Measurements from ENCODE around the gene PHACTR1. TPM values are rescaled to one million over a fixed set of nuclear protein-coding genes. Genes with fewer than 3 reads are reported as not detected.

Gene PHACTR1
- polyA plus RNA-seq, 1 donor: 20.1 TPM

DNA sequence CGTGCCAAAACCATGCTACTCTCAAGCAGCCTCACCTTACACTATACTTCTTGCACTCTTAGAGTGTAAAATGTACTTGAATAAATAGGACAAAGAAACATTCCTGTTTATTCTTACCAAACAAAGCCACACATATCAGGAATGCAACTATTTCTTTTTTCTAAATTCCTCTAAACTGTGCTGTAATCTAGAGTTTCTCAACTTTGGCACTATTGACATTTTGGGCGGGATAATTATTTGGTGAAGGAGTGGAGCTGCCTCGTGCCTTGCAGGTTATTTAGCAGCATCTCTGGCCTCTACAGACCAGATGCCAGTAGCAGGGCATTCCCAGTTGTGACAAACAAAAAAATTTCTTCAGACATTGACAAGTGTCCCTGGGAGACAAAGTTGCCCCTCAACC is 86.9 kb downstream of the PHACTR1 start:
- no peak for DNase-seq

DNA sequence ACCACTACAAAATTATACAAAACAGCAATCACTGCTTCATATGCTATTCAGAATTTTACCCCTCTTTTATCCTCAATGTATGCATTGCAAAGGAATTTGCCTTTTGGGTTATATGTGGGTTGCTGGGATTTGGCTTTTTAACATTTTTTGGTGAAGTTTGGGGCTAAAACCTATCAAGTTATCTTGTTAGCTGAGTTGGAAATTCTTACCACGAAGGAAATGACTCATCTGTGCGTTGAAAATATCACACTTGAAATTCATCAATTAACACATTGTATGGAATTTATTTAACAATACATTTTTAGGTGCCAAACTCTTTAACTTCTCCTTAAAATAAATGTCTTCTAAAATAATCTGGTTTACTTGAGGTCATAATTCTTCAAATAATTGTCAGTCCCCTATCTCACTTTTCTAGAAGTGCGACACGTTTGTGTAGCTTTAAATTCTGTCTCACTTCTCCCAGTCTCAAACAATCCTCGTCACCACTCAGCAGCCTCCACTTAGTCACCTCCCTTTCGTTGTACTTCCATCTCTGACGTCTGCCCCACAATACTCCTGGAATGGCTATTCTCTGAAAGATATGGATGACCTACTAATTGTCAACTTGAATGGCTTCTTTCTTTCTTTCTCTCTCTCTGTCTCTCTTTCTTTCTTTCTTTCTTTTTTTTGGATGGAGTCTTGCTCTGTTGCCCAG is 88.5 kb downstream of the PHACTR1 start:
- no peak for DNase-seq

DNA sequence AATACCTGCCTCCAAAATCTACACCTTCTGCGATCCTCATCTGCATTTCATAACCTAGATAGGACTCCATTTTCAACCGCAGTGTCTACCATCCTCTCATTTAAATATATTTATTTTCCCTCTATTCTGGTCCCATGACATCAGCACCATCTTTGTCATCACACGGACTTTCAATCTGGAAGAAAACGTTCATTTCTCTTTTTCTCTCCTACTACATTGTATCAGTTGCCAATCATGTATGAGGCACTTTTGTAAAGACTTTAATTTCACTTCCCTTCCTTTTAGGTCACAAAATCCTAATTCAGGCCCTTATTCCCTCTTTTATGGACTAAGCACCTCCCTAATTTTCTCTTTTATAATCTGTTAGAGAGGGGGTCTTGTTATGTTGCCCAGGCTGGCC is 89.6 kb downstream of the PHACTR1 start:
- no peak for DNase-seq

GRCh38 chr6:12806796-12807195 is 90.2 kb downstream of the PHACTR1 start:
- DNase-seq: no peak

DNA sequence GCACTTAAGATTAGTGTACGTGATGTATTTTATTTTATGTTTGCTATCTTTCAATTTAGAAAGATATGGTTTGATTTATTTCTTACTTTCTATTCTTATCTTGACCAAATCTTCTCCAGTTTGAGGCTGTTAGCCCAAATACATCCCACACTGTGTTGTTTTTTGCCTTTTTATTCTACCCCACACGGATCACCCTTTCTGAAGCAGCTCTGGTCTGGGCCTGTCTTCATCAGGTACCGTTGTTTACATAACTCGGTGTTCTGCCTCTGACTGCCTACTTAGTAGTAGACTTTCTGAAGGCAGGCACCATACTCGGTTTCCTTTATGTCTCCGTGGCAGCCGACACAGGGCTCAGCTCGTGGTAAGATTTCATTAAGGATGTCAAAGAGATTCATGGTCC is 95.0 kb downstream of the PHACTR1 start:
- no peak for DNase-seq

DNA sequence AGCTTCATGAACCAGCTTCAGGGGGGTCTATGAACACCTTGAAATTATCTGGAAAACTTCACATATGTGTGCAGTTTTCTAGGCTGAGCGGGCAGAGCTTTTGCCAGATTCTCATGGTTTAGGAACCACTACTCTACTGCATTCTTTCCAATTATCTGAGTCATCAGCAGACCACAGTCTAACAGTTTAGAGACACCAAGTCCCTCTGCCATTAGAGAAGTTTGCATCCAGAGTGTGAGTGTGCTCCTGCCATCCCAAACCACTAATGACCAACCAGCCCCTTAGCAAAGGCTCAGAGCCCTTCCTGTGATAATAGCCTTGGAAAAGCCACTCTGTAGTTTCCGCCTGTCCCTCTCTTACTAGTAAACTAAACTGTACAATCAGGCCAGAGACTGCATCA is 96.8 kb downstream of the PHACTR1 start:
- no peak for DNase-seq

DNA sequence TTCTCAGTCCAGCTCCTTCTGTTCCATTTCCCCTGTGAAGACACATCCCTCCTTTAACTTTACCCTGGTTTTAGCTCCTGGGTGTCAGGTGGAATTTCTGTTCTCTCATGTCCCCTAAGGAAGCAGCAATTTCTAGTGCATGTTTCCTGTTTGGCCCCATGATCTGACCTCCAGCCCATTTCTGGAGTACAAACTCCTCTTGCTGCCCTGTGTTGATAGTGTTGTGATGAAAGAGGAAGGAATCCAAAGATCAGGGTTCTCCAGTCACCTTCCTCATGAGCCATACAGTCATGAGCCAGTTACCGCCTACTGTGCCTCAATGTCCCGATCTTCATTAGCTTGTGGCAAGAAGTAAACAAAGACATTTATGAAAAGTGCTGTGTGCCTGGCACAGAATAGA is 97.4 kb downstream of the PHACTR1 start:
- no peak for DNase-seq

GRCh38 chr6:12815089-12815488 is 98.5 kb downstream of the PHACTR1 start:
- no peak for DNase-seq

DNA sequence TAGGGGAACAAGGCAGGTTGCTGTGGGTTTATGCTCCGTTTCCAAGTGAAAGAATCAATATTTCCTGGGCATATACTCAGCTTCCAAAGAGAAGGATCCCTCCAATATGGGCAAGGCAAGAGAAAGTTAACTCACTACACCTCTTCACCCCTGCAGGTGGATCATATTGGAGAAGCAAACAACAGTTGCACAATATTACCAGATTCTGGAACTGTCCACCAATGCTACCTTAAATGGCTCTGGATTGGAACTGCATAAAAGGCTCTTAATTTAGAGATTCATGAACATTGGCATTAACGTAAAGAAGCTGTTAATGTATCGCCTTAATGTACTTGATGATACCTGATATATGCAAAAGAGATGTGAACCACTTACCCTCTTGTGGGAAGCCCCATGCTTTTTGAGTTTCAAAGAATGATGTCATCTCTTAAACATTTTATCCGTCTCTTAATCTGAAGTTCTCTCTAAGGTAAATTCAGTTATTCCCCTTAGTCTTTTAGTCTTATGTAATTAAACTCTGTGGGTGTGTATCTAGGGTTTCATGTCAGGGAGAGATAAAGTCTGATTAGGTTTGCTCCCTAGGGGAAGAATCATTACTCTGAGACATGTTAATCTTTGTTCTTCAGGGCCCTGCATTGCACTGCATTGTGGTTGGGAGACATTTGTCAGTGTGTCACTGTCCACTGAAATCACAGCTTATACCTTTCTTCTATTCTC is 99.5 kb downstream of the PHACTR1 start:
- no peak for DNase-seq

DNA sequence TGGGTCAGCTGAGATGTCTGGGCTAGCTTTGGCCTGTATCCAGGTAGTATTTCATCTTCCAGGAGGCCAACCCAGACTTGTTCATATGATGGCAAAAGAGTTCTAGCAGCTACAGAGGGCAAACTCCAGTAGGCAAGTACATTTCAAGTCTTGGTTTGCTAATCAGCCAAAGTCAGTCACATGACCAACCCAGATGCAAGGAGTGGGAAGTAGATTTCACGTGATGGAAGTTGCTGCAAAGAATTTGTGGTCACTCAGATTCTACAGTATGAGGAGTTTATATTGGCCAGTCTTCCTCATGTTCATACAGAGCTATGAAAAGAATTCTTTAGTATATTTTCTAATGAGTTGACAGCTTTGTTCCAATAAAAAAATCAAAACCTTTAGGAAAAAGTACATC is 101.8 kb downstream of the PHACTR1 start:
- no peak for DNase-seq

DNA sequence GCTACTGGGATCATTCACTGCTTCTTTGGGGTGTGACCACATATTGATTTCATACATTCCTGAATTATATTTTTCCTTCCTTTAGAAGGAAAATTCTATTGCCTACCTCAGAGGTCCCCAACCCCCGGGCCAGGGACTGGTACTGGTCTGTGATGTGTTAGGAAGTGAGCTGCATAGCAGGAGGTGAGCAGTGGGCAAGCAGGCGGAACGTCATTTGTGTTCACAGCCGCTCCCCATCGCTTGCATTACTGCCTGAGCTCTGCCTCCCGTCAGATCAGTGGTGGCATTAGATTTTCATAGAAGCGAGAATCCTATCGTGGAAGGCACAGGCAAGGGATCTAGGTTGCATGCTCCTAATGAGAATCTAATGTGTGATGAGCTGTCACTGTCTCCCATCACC is 107.3 kb downstream of the PHACTR1 start:
- no peak for DNase-seq

- no peak for DNase-seq
Observed at GRCh38 chr6:12826584-12826983, 110.0 kb downstream of the PHACTR1 start.

DNA sequence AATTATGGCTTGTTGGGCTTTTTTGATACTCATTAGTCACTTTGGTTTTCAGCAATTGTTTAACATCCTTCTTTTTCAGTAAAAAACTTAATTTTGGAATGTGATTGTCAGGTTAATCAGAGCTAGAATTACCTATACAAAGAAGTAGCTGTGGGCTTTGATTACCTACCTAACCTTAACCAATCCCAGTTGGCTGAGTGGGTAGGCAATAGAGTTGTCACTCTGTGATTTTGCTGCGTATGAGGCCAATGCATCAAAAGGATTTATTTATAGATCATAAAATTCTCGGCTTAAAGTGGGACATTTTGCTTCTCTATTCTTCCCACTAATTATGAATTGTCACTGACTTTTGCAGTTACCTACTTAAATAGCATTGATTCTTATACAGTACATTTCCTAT is 111.4 kb downstream of the PHACTR1 start:
- no peak for DNase-seq

- no peak for DNase-seq
Observed at GRCh38 chr6:12832226-12832735, 115.7 kb downstream of the PHACTR1 start.

- DNase-seq: no peak
Observed at GRCh38 chr6:12836009-12836408, 119.4 kb downstream of the PHACTR1 start.

DNA sequence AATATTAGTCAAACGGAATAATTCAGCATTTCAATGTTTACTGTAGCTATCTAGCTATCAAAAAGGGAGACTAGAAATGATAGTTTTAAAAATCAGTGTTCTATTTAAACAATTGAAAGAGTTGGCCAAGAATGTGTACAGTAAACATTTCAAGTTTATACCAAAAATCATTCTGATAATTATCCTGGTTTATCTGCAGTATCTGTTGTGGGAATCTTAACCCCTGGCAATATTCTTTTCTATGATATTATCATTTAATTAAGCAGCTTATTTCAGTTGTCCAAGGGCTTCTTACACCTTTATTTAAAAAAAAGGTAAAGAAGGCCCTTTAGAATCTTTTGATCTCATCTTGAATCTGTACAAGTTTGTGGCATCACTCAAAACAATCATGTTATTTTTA is 125.1 kb downstream of the PHACTR1 start:
- no peak for DNase-seq

DNA sequence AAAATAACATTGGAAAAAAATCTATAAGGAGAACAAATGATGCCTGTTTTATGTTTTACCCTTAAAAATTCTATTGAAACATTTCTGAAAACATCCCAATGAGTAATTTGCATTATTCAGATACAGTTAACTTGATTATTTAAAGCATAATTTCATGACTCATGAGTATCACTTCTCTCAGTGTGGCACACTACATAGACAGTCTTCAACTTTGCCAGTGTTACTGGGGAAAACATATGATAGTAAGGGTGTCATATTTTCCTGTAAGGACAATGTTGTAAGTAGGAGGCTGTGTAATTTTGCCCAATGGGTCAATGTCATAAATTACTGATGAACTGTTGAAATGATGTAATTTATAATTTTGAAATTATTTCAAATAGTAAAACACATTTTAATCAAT is 125.5 kb downstream of the PHACTR1 start:
- DNase-seq: no peak

- DNase-seq: no peak
Observed at GRCh38 chr6:12842658-12843057, 126.1 kb downstream of the PHACTR1 start.

GRCh38 chr6:12844284-12845223 is 128.0 kb downstream of the PHACTR1 start:
- no peak for DNase-seq

GRCh38 chr6:12845224-12846004 is 128.8 kb downstream of the PHACTR1 start:
- no peak for DNase-seq

- DNase-seq: no peak
Observed at GRCh38 chr6:12848964-12849808, 132.6 kb downstream of the PHACTR1 start.
